DND-41 (cell line): ENCODE measurements around the gene TINAGL1.

Experiments used
- EZH2 ChIP-seq: IDR thresholded peaks from 3 replicates; pipeline ENCODE4 v1.6.1; 2012; ENCODE audit warnings: borderline replicate concordance, low read depth, mild to moderate bottlenecking, moderate library complexity, low read length, inconsistent platforms; ENCODE audit not compliant: severe bottlenecking
- TF ChIP-seq, protein P1 (sequence below): IDR thresholded peaks from 2 replicates; pipeline ENCODE4 v1.5.1; 2012; ENCODE audit warnings: borderline replicate concordance, low read length, moderate library complexity, mild to moderate bottlenecking; ENCODE audit not compliant: poor library complexity, severe bottlenecking; ENCODE audit errors: extremely low read depth

DNA sequence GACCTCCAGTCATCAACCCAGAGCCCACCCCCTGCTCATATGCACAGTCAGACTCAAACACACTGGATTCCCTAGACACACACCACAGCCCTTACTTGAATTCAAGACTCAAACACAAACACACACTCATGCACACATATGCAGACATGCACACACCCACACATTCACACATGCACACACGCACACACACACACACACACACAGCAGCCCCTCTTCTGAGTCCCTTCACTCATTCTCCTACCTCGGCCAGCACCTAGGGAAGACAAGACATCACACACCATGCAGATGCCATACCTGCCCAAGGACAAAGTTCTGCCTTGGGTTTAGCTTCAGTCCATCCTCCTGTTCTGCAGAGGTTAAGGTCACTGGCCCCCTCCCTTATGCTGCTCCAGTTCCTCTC, 39.6 kb downstream of the TINAGL1 start:
- no peak for TF ChIP-seq EZH2
- TF ChIP-seq, protein P1, sequence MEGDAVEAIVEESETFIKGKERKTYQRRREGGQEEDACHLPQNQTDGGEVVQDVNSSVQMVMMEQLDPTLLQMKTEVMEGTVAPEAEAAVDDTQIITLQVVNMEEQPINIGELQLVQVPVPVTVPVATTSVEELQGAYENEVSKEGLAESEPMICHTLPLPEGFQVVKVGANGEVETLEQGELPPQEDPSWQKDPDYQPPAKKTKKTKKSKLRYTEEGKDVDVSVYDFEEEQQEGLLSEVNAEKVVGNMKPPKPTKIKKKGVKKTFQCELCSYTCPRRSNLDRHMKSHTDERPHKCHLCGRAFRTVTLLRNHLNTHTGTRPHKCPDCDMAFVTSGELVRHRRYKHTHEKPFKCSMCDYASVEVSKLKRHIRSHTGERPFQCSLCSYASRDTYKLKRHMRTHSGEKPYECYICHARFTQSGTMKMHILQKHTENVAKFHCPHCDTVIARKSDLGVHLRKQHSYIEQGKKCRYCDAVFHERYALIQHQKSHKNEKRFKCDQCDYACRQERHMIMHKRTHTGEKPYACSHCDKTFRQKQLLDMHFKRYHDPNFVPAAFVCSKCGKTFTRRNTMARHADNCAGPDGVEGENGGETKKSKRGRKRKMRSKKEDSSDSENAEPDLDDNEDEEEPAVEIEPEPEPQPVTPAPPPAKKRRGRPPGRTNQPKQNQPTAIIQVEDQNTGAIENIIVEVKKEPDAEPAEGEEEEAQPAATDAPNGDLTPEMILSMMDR, result no peak
